ENCODE measurements around the gene WNT7A.

WNT7A gene

GRCh38 chr3:13844911-13845310, 35.0 kb downstream of the WNT7A start:
- no peak for FAIRE-seq

- no peak for FAIRE-seq
Observed at GRCh38 chr3:13844286-13844685, 35.6 kb downstream of the WNT7A start.

- FAIRE-seq: no peak
Observed at GRCh38 chr3:13843351-13843750, 36.5 kb downstream of the WNT7A start.

- no peak for FAIRE-seq
Observed at GRCh38 chr3:13842226-13842625, 37.6 kb downstream of the WNT7A start.

- no peak for FAIRE-seq
Observed at GRCh38 chr3:13841826-13842225, 38.0 kb downstream of the WNT7A start.

- no peak for FAIRE-seq
Observed at GRCh38 chr3:13841141-13841540, 38.7 kb downstream of the WNT7A start.

- no peak for FAIRE-seq
Observed at GRCh38 chr3:13840456-13840855, 39.4 kb downstream of the WNT7A start.

- FAIRE-seq: no peak
Observed at GRCh38 chr3:13839726-13840340, 40.0 kb downstream of the WNT7A start.

- no peak for FAIRE-seq
Observed at GRCh38 chr3:13839253-13839652, 40.6 kb downstream of the WNT7A start.

GRCh38 chr3:13838421-13838820, 41.5 kb downstream of the WNT7A start:
- no peak for FAIRE-seq

GRCh38 chr3:13837751-13838150, 42.1 kb downstream of the WNT7A start:
- no peak for FAIRE-seq

- FAIRE-seq: no peak
Observed at GRCh38 chr3:13836658-13837587, 42.9 kb downstream of the WNT7A start.

GRCh38 chr3:13835246-13835645, 44.6 kb downstream of the WNT7A start:
- no peak for FAIRE-seq

- no peak for FAIRE-seq
Observed at GRCh38 chr3:13834258-13835035, 45.4 kb downstream of the WNT7A start.

GRCh38 chr3:13833506-13834257, 46.2 kb downstream of the WNT7A start:
- no peak for FAIRE-seq

- no peak for FAIRE-seq
Observed at GRCh38 chr3:13832130-13832529, 47.7 kb downstream of the WNT7A start.

- FAIRE-seq: no peak
Observed at GRCh38 chr3:13831386-13831996, 48.4 kb downstream of the WNT7A start.

- FAIRE-seq: no peak
Observed at GRCh38 chr3:13829311-13829710, 50.6 kb downstream of the WNT7A start.

GRCh38 chr3:13828501-13829265, 51.2 kb downstream of the WNT7A start:
- FAIRE-seq: no peak

- FAIRE-seq: no peak
Observed at GRCh38 chr3:13827699-13828098, 52.2 kb downstream of the WNT7A start.

GRCh38 chr3:13827256-13827655, 52.6 kb downstream of the WNT7A start:
- FAIRE-seq: no peak
